HG03135 (cell line): ENCODE results near the gene TCEA2.

ENCODE experiments used
- ATAC-seq: cut with Tn5 transposase; IDR thresholded peaks from one replicate; pipeline ENCODE4 v1.9.1; 2021; ENCODE audit warnings: mild to moderate bottlenecking, moderate library complexity; ENCODE audit not compliant: unreplicated experiment

TCEA2 gene

GRCh38 chr20:64119681-64120341 is 56.8 kb downstream of the TCEA2 start:
- ATAC-seq, result no peak

DNA sequence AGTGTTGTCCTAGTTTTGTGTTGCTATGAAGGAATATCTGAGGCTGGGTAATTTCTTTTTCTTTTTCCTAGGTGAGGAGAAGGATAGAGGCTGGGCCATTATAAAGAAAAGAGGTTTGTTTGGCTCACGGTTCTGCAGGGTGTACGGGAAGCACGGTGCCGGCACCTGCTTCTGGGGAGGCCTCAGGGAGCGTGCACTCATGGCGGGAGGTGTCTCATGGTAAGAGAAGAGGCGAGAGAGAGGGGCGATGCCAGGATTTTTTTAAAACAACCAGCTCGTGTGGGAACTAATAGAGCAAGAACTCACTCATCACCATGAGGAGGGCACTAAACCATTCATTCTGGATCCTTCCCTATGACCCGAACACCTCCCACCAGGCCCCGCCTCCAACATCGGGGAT is 58.6 kb downstream of the TCEA2 start:
- ATAC-seq, result no peak
